WTC11 (cell line): ENCODE results near the gene MAML3. TPM values are rescaled to one million over a fixed set of nuclear protein-coding genes. Genes with fewer than 3 reads are reported as not detected.

Experiments
- ATAC-seq: fragments of 200-7000 bp; cut with Tn5 transposase; 2 replicates; pipeline ENCODE4 v1.10.0; 2021; ENCODE audit warnings: mild to moderate bottlenecking, moderate library complexity
- CTCF ChIA-PET: fragments of 300-600 bp; sonication (Branson Sonifier 250); formaldehyde crosslinking; loops from one replicate; lab custom pipeline; 2021; ENCODE audit warnings: antibody characterized with exemption; lab: Charles Lee
- POLR2A ChIA-PET: fragments of 350-600 bp; sonication (Branson Sonifier 250); formaldehyde crosslinking; loops from one replicate; lab custom pipeline; 2021; ENCODE audit warnings: antibody characterized with exemption; lab: Charles Lee
- DNase-seq: peaks from one replicate; pipeline ENCODE4 v3.0.0; 2021; ENCODE audit warnings: low spot score
- H3K27ac Mint-ChIP-seq: 2 replicates; pipeline ENCODE4 v1.8.0; 2021; ENCODE audit warnings: mixed read lengths
- H3K27me3 Mint-ChIP-seq: 2 replicates; pipeline ENCODE4 v1.8.0; 2021; ENCODE audit warnings: low read depth, mild to moderate bottlenecking, moderate library complexity, mixed read lengths
- H3K36me3 Mint-ChIP-seq: 2 replicates; pipeline ENCODE4 v1.8.0; 2021; ENCODE audit warnings: mixed read lengths
- H3K4me1 Mint-ChIP-seq: 2 replicates; pipeline ENCODE4 v1.8.0; 2022; ENCODE audit warnings: mixed read lengths
- H3K4me3 Mint-ChIP-seq: 2 replicates; pipeline ENCODE4 v1.8.0; 2021; ENCODE audit warnings: mild to moderate bottlenecking, moderate library complexity, mixed read lengths
- H3K9me3 Mint-ChIP-seq: 2 replicates; pipeline ENCODE4 v1.8.0; 2021; ENCODE audit warnings: mixed read lengths
- ATF1 ChIP-seq: sonication (generic); formaldehyde crosslinking; IDR thresholded peaks from 2 replicates; pipeline ENCODE4 v1.8.1; 2023; ENCODE audit warnings: mild to moderate bottlenecking, moderate library complexity, missing genetic modification reagents
- ATF3 ChIP-seq: sonication (generic); formaldehyde crosslinking; conservative IDR thresholded peaks from 2 replicates; pipeline ENCODE4 v1.8.1; 2022; ENCODE audit warnings: mild to moderate bottlenecking, missing genetic modification reagents
- CTCF ChIP-seq: fragments of 200-600 bp; IDR thresholded peaks from 2 replicates; pipeline ENCODE4 v1.8.0; 2022; ENCODE audit warnings: antibody characterized with exemption
- EMX1 ChIP-seq: fragments of 250-450 bp; sonication (Bioruptor Pico); IDR thresholded peaks from 2 replicates; pipeline ENCODE4 v1.8.0; 2021; ENCODE audit warnings: mild to moderate bottlenecking
- ESRRA ChIP-seq: sonication (generic); formaldehyde crosslinking; IDR thresholded peaks from 2 replicates; pipeline ENCODE4 v1.8.1; 2022; ENCODE audit warnings: mild to moderate bottlenecking, missing genetic modification reagents, borderline replicate concordance
- FOXJ3 ChIP-seq: sonication (generic); formaldehyde crosslinking; IDR thresholded peaks from 2 replicates; pipeline ENCODE4 v1.9.0; 2021; ENCODE audit warnings: missing genetic modification reagents, mild to moderate bottlenecking, borderline replicate concordance
- GABPB1 ChIP-seq: sonication (generic); formaldehyde crosslinking; IDR thresholded peaks from 2 replicates; pipeline ENCODE4 v1.8.1; 2023; ENCODE audit warnings: mild to moderate bottlenecking, missing genetic modification reagents
- HMGXB4 ChIP-seq: sonication (generic); formaldehyde crosslinking; IDR thresholded peaks from 2 replicates; pipeline ENCODE4 v1.8.1; 2023; ENCODE audit warnings: mild to moderate bottlenecking, moderate library complexity, missing genetic modification reagents
- IRF1 ChIP-seq: sonication (generic); formaldehyde crosslinking; IDR thresholded peaks from 2 replicates; pipeline ENCODE4 v1.8.0; 2023; ENCODE audit warnings: missing genetic modification reagents
- JUN ChIP-seq: sonication (generic); formaldehyde crosslinking; IDR thresholded peaks from 2 replicates; pipeline ENCODE4 v1.8.0; 2023; ENCODE audit warnings: mild to moderate bottlenecking, missing genetic modification reagents
- MLX ChIP-seq: sonication (generic); formaldehyde crosslinking; IDR thresholded peaks from 2 replicates; pipeline ENCODE4 v1.8.1; 2023; ENCODE audit warnings: mild to moderate bottlenecking, missing genetic modification reagents, moderate library complexity
- MXD4 ChIP-seq: fragments of 250-450 bp; sonication (Bioruptor Pico); IDR thresholded peaks from 2 replicates; pipeline ENCODE4 v1.8.0; 2021; ENCODE audit warnings: mild to moderate bottlenecking, moderate library complexity, borderline replicate concordance
- NR3C1 ChIP-seq: sonication (generic); formaldehyde crosslinking; conservative IDR thresholded peaks from 2 replicates; pipeline ENCODE4 v1.8.1; 2023; ENCODE audit warnings: low read depth, mild to moderate bottlenecking, missing genetic modification reagents
- OVOL2 ChIP-seq: fragments of 250-450 bp; sonication (Bioruptor Pico); IDR thresholded peaks from 2 replicates; pipeline ENCODE4 v1.9.0; 2021; ENCODE audit warnings: mild to moderate bottlenecking, borderline replicate concordance
- PRRX2 ChIP-seq: fragments of 250-450 bp; sonication (Bioruptor Pico); IDR thresholded peaks from 2 replicates; pipeline ENCODE4 v1.8.0; 2021; ENCODE audit warnings: mild to moderate bottlenecking
- SMAD3 ChIP-seq: sonication (generic); formaldehyde crosslinking; IDR thresholded peaks from 2 replicates; pipeline ENCODE4 v1.8.0; 2022; ENCODE audit warnings: missing genetic modification reagents, mild to moderate bottlenecking, borderline replicate concordance
- SOX15 ChIP-seq: fragments of 250-450 bp; sonication (Bioruptor Pico); IDR thresholded peaks from 2 replicates; pipeline ENCODE4 v1.9.0; 2021; ENCODE audit warnings: mild to moderate bottlenecking
- TP53 ChIP-seq: sonication (generic); formaldehyde crosslinking; IDR thresholded peaks from 2 replicates; pipeline ENCODE4 v1.8.1; 2023; ENCODE audit warnings: mild to moderate bottlenecking, missing genetic modification reagents
- USF2 ChIP-seq: sonication (generic); formaldehyde crosslinking; IDR thresholded peaks from 2 replicates; pipeline ENCODE4 v1.8.1; 2023; ENCODE audit warnings: mild to moderate bottlenecking, missing genetic modification reagents, moderate library complexity
- ZMAT4 ChIP-seq: fragments of 250-450 bp; sonication (Bioruptor Pico); IDR thresholded peaks from 2 replicates; pipeline ENCODE4 v1.9.0; 2021; ENCODE audit warnings: mild to moderate bottlenecking
- ZNF138 ChIP-seq: sonication (generic); formaldehyde crosslinking; conservative IDR thresholded peaks from 2 replicates; pipeline ENCODE4 v1.8.1; 2022; ENCODE audit warnings: mild to moderate bottlenecking, moderate library complexity, missing genetic modification reagents
- ZNF532 ChIP-seq: fragments of 250-450 bp; sonication (Bioruptor Pico); IDR thresholded peaks from 2 replicates; pipeline ENCODE4 v1.9.0; 2021; ENCODE audit warnings: mild to moderate bottlenecking, borderline replicate concordance
- total RNA-seq: library from RNA; stranded (reverse); gene quantifications from 3 replicates; pipeline ENCODE4 v1.2.3, GENCODE V29; 2021

Gene MAML3
- total RNA-seq, 1 experiment from 2014 or later: 7.4 TPM

- DNase-seq (no peak), ATAC-seq (no peak)
- CTCF ChIA-PET: no interaction called here
- Mint-ChIP-seq H3K9me3 (peaks cover 9% of the 10 kb centered on the region), H3K27me3 (no peaks in the 10 kb centered on the region), H3K36me3 (peaks cover 15% of the 10 kb centered on the region), H3K4me3 (no peak overlapping the region), H3K4me1 (peaks cover 39% of the 10 kb centered on the region), H3K27ac (no peak overlapping the region)
- TF ChIP-seq FOXJ3 (CRISPR knock-in tag) (no peak), EMX1 (no peak), ESRRA (CRISPR knock-in tag) (no peak), NR3C1 (CRISPR knock-in tag) (no peak), ZNF532 (CRISPR knock-in tag) (no peak), ATF3 (CRISPR knock-in tag) (no peak), ATF1 (CRISPR knock-in tag) (no peak), PRRX2 (no peak), ZNF138 (CRISPR knock-in tag) (no peak), HMGXB4 (CRISPR knock-in tag) (no peak), CTCF (no peak)
- POLR2A ChIA-PET: interaction anchor here (1.1 kb wide), 1 partner anchor 9 kb away, joined by 5 read pairs; no protein-coding TSS in a partner anchor
Observed at GRCh38 chr4:139873111-139873860, 280.7 kb downstream of the MAML3 start.

GRCh38 chr4:139872274-139872673 lies 281.7 kb downstream of the MAML3 start:
- ATAC-seq (no peak), DNase-seq (no peak)
- H3K27me3 Mint-ChIP-seq: no peaks in the 10 kb centered on the region
- H3K9me3 Mint-ChIP-seq: peaks cover 9% of the 10 kb centered on the region
- H3K36me3 Mint-ChIP-seq: peaks cover 15% of the 10 kb centered on the region
- peaks cover 33% of the 10 kb centered on the region for H3K4me1 Mint-ChIP-seq
- H3K4me3 Mint-ChIP-seq: no peak overlapping the region
- ChIA-PET POLR2A (no interaction called here), CTCF (no interaction called here)
- no peak overlapping the region for H3K27ac Mint-ChIP-seq
- TF ChIP-seq ZMAT4 (no peak), GABPB1 (CRISPR knock-in tag) (no peak), IRF1 (CRISPR knock-in tag) (no peak), MXD4 (CRISPR knock-in tag) (no peak), USF2 (CRISPR knock-in tag) (no peak), ESRRA (CRISPR knock-in tag) (no peak), SMAD3 (CRISPR knock-in tag) (no peak), TP53 (CRISPR knock-in tag) (no peak), ATF1 (CRISPR knock-in tag) (no peak), SOX15 (no peak), MLX (CRISPR knock-in tag) (no peak), JUN (CRISPR knock-in tag) (no peak), OVOL2 (no peak)
